ENCODE results near the gene ATG7.
A peak's percentile ranks its signal among the peaks of the same experiment; 100 is the strongest.

ATG7 gene

DNA sequence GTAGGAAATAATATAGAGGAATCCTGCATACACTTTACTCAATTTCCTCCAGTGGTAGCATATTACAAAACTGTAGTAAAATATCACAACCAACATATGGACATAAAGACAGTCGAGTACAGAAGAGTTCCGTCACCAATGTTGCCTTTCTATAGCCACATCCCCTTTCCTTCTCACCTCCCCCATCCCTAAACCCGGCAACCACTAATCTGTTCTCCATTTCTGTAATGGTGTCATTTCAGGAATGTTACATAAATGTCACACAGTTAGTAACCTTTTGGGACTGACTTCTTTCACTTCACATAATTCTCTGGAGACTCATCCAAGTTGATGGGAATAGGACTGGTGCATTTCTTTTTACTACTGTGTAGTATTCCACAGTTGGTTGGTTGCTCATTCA lies 41.4 kb upstream of the ATG7 start:
- TF ChIP-seq, protein P1, sequence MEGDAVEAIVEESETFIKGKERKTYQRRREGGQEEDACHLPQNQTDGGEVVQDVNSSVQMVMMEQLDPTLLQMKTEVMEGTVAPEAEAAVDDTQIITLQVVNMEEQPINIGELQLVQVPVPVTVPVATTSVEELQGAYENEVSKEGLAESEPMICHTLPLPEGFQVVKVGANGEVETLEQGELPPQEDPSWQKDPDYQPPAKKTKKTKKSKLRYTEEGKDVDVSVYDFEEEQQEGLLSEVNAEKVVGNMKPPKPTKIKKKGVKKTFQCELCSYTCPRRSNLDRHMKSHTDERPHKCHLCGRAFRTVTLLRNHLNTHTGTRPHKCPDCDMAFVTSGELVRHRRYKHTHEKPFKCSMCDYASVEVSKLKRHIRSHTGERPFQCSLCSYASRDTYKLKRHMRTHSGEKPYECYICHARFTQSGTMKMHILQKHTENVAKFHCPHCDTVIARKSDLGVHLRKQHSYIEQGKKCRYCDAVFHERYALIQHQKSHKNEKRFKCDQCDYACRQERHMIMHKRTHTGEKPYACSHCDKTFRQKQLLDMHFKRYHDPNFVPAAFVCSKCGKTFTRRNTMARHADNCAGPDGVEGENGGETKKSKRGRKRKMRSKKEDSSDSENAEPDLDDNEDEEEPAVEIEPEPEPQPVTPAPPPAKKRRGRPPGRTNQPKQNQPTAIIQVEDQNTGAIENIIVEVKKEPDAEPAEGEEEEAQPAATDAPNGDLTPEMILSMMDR (conservative IDR thresholded peaks at IDR 0.05; ENCODE audit: low read depth, low read length), result no peak
- no peak for DNase-seq (ENCODE audit: low read depth)
- H3K4me3 ChIP-seq (ENCODE audit: low read length), result no peak overlapping the region

- TF ChIP-seq, protein P1 (conservative IDR thresholded peaks at IDR 0.05; ENCODE audit: low read depth, low read length), result no peak
Observed at GRCh38 chr3:11235385-11235784, 36.8 kb upstream of the ATG7 start.

GRCh38 chr3:11236588-11237461 lies 35.4 kb upstream of the ATG7 start:
- TF ChIP-seq, protein P1 (conservative IDR thresholded peaks at IDR 0.05; ENCODE audit: low read depth, low read length), result peak; percentile 88
- DNase-seq (ENCODE audit: low read depth), result no peak
- H3K4me3 ChIP-seq (ENCODE audit: low read length), result no peak overlapping the region

More at GRCh38 chr3:11235385-11235784, 36.8 kb upstream of the ATG7 start:
- H3K4me3 ChIP-seq (ENCODE audit: low read length), result no peak overlapping the region
- no peak for DNase-seq (ENCODE audit: low read depth)

DNA sequence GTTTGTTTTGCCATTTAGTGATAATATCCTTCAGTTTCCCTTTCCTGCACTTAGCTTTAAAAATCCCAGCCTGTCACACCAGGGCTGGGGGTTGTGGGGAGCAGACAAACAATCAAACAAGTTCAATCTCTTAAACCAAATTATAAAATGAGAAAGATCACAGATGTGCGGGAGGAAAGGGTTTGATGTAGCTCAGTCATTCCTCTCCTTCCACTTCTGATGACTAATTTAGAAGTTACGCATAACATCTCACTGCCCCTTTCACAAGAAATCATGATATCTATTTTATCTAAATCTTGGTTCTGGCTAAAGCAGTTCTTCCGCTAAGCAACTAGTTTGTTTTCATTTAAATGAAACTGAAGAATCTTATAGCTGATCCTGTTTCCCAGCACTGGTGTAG lies 34.1 kb upstream of the ATG7 start:
- H3K4me3 ChIP-seq (ENCODE audit: low read length), result no peak overlapping the region
- TF ChIP-seq, protein P1 (conservative IDR thresholded peaks at IDR 0.05; ENCODE audit: low read depth, low read length), result no peak
- peak; percentile 75 for DNase-seq (ENCODE audit: low read depth)

GRCh38 chr3:11238880-11239279 lies 33.3 kb upstream of the ATG7 start:
- DNase-seq (ENCODE audit: low read depth), result peak; percentile 66
- TF ChIP-seq, protein P1 (conservative IDR thresholded peaks at IDR 0.05; ENCODE audit: low read depth, low read length), result no peak
- H3K4me3 ChIP-seq (ENCODE audit: low read length), result no peak overlapping the region

GRCh38 chr3:11239796-11240195 lies 32.4 kb upstream of the ATG7 start:
- TF ChIP-seq, protein P1 (conservative IDR thresholded peaks at IDR 0.05; ENCODE audit: low read depth, low read length), result no peak
- no peak for DNase-seq (ENCODE audit: low read depth)
- H3K4me3 ChIP-seq (ENCODE audit: low read length), result no peak overlapping the region

GRCh38 chr3:11240496-11240895 lies 31.7 kb upstream of the ATG7 start:
- TF ChIP-seq, protein P1 (conservative IDR thresholded peaks at IDR 0.05; ENCODE audit: low read depth, low read length), result no peak
- DNase-seq (ENCODE audit: low read depth), result no peak
- no peak overlapping the region for H3K4me3 ChIP-seq (ENCODE audit: low read length)
